ENCODE results near the gene C4orf51.

C4orf51 gene

GRCh38 chr4:145734576-145735346 lies 54.8 kb downstream of the C4orf51 start:
- H3K27ac ChIP-seq, result peak overlapping the region; percentile 54
- no peak for TF ChIP-seq CTCF (conservative IDR thresholded peaks at IDR 0.05)
- no peak for TF ChIP-seq ZFX (IDR thresholded peaks at IDR 0.05)

GRCh38 chr4:145735347-145735675 lies 55.4 kb downstream of the C4orf51 start:
- H3K27ac ChIP-seq, result peak overlapping the region; percentile 54
- TF ChIP-seq CTCF (conservative IDR thresholded peaks at IDR 0.05), result no peak
- TF ChIP-seq ZFX (IDR thresholded peaks at IDR 0.05), result no peak

GRCh38 chr4:145735827-145736226 lies 55.9 kb downstream of the C4orf51 start:
- peak overlapping the region; percentile 61 for H3K27ac ChIP-seq
- no peak for TF ChIP-seq CTCF (conservative IDR thresholded peaks at IDR 0.05)
- no peak for TF ChIP-seq ZFX (IDR thresholded peaks at IDR 0.05)

- peak overlapping the region; percentile 61 for H3K27ac ChIP-seq
Measured at GRCh38 chr4:145736241-145736831, 56.4 kb downstream of the C4orf51 start.

GRCh38 chr4:145739845-145740244 lies 59.9 kb downstream of the C4orf51 start:
- no peak overlapping the region for H3K27ac ChIP-seq
- TF ChIP-seq CTCF (conservative IDR thresholded peaks at IDR 0.05) (no peak), ZFX (IDR thresholded peaks at IDR 0.05) (no peak)

More at GRCh38 chr4:145736241-145736831, 56.4 kb downstream of the C4orf51 start:
- no peak for TF ChIP-seq ZFX (IDR thresholded peaks at IDR 0.05)
- no peak for TF ChIP-seq CTCF (conservative IDR thresholded peaks at IDR 0.05)

- H3K27ac ChIP-seq, result no peak overlapping the region
- TF ChIP-seq CTCF (conservative IDR thresholded peaks at IDR 0.05), result no peak
- TF ChIP-seq ZFX (IDR thresholded peaks at IDR 0.05), result no peak
Measured at GRCh38 chr4:145740806-145741205, 60.9 kb downstream of the C4orf51 start.

GRCh38 chr4:145743641-145744040 lies 63.7 kb downstream of the C4orf51 start:
- TF ChIP-seq ZFX (IDR thresholded peaks at IDR 0.05) (no peak), CTCF (conservative IDR thresholded peaks at IDR 0.05) (no peak)
- H3K27ac ChIP-seq, result no peak overlapping the region

Data from C4-2B (cell line).